HCT116 (cell line): ENCODE measurements around the gene ETS1.
"Not testable (repeated sequence)": the region's sequence is repeated elsewhere in the genome, so short reads cannot be mapped to it uniquely, and the experiment has no call there.

Experiments used
- CTCF ChIP-seq, 3 experiments: fragments of 200-600 bp in 1 of 3; sonication (generic) in 1 of 3; IDR thresholded peaks in 2 of 3; conservative IDR thresholded peaks in 1 of 3; 2 replicates each; pipeline ENCODE4 v1.5.1; 2012 to 2017; ENCODE audit warnings: low read depth in 2 of 3, low read length in 2 of 3, antibody characterized with exemption in 1 of 3, borderline replicate concordance in 1 of 3, control low read depth in 1 of 3, mild to moderate bottlenecking in 1 of 3, mixed read lengths in 1 of 3, mixed run types in 1 of 3, moderate library complexity in 1 of 3; ENCODE audit not compliant: insufficient read depth in 1 of 3
- POLR2AphosphoS5 ChIP-seq: IDR thresholded peaks from 2 replicates; pipeline ENCODE4 v1.6.1; 2011; ENCODE audit warnings: mild to moderate bottlenecking, low read depth, low read length, moderate library complexity

DNA sequence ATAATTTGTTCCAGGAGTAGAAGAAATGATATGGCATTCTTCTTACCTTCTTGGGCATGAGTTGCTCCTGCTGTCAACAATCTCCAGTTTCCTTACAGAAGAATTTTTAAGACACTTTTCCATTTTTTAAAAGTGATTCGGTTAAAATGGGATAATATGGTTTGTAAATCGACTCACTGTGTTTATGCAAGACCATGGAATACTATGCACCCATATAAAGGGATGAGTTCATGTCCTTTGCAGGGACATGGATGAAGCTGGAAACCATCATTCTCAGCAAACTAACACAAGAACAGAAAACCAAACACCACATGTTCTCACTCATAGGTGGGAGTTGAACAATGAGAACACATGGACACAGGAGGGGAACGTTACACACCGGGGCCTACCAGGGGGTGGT is 136.9 kb downstream of the ETS1 start:
- TF ChIP-seq POLR2AphosphoS5; CTCF (IDR thresholded peaks at IDR 0.05 in 2 of 3, conservative IDR thresholded peaks at IDR 0.05 in 1 of 3; ENCODE audit: borderline replicate concordance in 1 of 3, insufficient read depth in 1 of 3, low read depth in 2 of 3, low read length in 2 of 3): not testable (repeated sequence)
